Transverse colon (tissue), 4 donors: ENCODE results near the gene DMC1. TPM values are rescaled to one million over a fixed set of nuclear protein-coding genes. Genes with fewer than 3 reads are reported as not detected.
"Not testable (repeated sequence)": the region's sequence is repeated elsewhere in the genome, so short reads cannot be mapped to it uniquely, and the experiment has no call there.

Experiments used
- DNase-seq: peaks from one replicate; pipeline ENCODE4 v3.0.0-alpha.2; 2019
- H3K27ac ChIP-seq, 4 donors: fragments of 200-600 bp; sonication (generic); 2 replicates each; pipeline ENCODE4 v1.5.1; 2016 to 2018; ENCODE audit warnings: inconsistent platforms in 4 of 4
- H3K27me3 ChIP-seq: fragments of 200-600 bp; sonication (generic); 2 replicates; pipeline ENCODE4 v1.5.1; 2017; ENCODE audit warnings: inconsistent platforms
- H3K36me3 ChIP-seq, 4 donors: fragments of 200-600 bp; sonication (generic); 2 replicates each; pipeline ENCODE4 v1.5.1; 2017 to 2019; ENCODE audit warnings: inconsistent platforms in 4 of 4
- H3K4me1 ChIP-seq, 4 donors: fragments of 200-600 bp; sonication (generic); 2 replicates each; pipeline ENCODE4 v1.5.1; 2017 to 2020; ENCODE audit warnings: inconsistent platforms in 4 of 4
- H3K4me3 ChIP-seq, 4 donors: fragments of 200-600 bp; sonication (generic); 1 replicate in 1 of 4; 2 replicates in 3 of 4; pipeline versions ENCODE4 v1.5.1 to v1.6.1; 2017 to 2019; ENCODE audit warnings: inconsistent platforms in 4 of 4
- H3K9me3 ChIP-seq, 2 donors: fragments of 200-600 bp; sonication (generic); 2 replicates each; pipeline ENCODE4 v1.5.1; 2017 to 2019; ENCODE audit warnings: inconsistent platforms in 2 of 2
- CTCF ChIP-seq, 5 experiments: fragments of 200-600 bp in 3 of 5; fragments of 450-650 bp in 2 of 5; sonication (generic) in 3 of 5; IDR thresholded peaks; 1 replicate in 2 of 5; 2 replicates in 3 of 5; pipeline ENCODE4 v1.5.1; 2016 to 2017; ENCODE audit warnings: antibody characterized with exemption in 5 of 5, inconsistent platforms in 3 of 5, mild to moderate bottlenecking in 2 of 5, moderate library complexity in 1 of 5
- EP300 ChIP-seq: sonication (generic); formaldehyde crosslinking; IDR thresholded peaks from one replicate; pipeline ENCODE4 v1.6.1; 2017; ENCODE audit warnings: antibody characterized with exemption, low read depth
- POLR2A ChIP-seq: fragments of 450-650 bp; IDR thresholded peaks from one replicate; pipeline ENCODE4 v1.6.1; 2016; ENCODE audit warnings: antibody characterized with exemption, mild to moderate bottlenecking, moderate library complexity
- POLR2AphosphoS5 ChIP-seq, 3 donors: sonication (generic); formaldehyde crosslinking; IDR thresholded peaks; one replicate each; pipeline ENCODE4 v1.6.1; 2016; ENCODE audit warnings: antibody characterized with exemption in 3 of 3
- WGBS, 2 donors: methylation state at CpG; one replicate each; pipeline ENCODE4 v1.1.5; 2018; ENCODE audit warnings: low coverage in 1 of 2; 5-methylcytosine and 5-hydroxymethylcytosine counted together
- in situ Hi-C, 4 donors: fragments of 200-750 bp; cut with MboI; loops; one replicate each; pipeline versions ENCODE4 v1.15.0 to v1.15.1; 2017; ENCODE audit warnings: low sequenced_read_pairs in 3 of 4, low pct_ligation_motif_present in 1 of 4, low pct_unique_long_range_greater_than_20kb in 1 of 4
- intact Hi-C: fragments of 100-400 bp; cut with DNase I; formaldehyde crosslinking; loops from one replicate; pipeline ENCODE4 v1.15.1; 2023; ENCODE audit warnings: low total_unique reads
- total RNA-seq, 4 donors: library from RNA; depleted of rRNA; stranded (reverse); fragments of >200 nt; gene quantifications; one replicate each; pipeline ENCODE4 v1.1.0, GENCODE V29; 2016

DMC1 gene
- 10 to 100 TPM in 1 of 4 donors, under 1 TPM in 2, not detected in 1; 0.32 to 86.2 (median 0.68) TPM for total RNA-seq

- Histone ChIP-seq H3K27ac (peak within 1 kb of the TSS; percentile 77 to 81 (median 78)), H3K9me3 (no peaks in the 10 kb centered on the region), H3K27me3 (no peaks in the 10 kb centered on the region), H3K36me3 (no peaks in the 10 kb centered on the region), H3K4me1 (peaks cover 3 to 20% (median 9%) of the 10 kb centered on the region in 4 donors), H3K4me3 (peak within 1 kb of the TSS; percentile 40 to 66 (median 56))
- intact Hi-C loops, result loop anchor here (2.0 kb wide), 1 partner anchor 63 kb away; the partner anchor contains the start of gene DDX17
- in situ Hi-C loops, result loop anchor here in 2 of 4 donors (10.0 to 25.0 kb wide), 2 partner anchors 508 to 515 kb away; partner anchors contain the start of gene PICK1 (in 2 of the 2)
- peak in 2 of 3 donors; percentile 30 to 33 for TF ChIP-seq POLR2AphosphoS5 (IDR thresholded peaks at IDR 0.05)
- peak; percentile 39 for TF ChIP-seq POLR2A
- no peak for TF ChIP-seq EP300
- peak in 1 of 5 experiments; percentile 2 for TF ChIP-seq CTCF (IDR thresholded peaks at IDR 0.05)
- peak; percentile 96 for DNase-seq
- 0 to 2% methylated on average over 8 to 45 of the region's 64 CpGs for WGBS, 2 donors
Observed at GRCh38 chr22:38569972-38570778, at the start of gene DMC1. DMC1 (minus strand) TSS chr22:38570183; CDS start chr22:38568256, 1,927 bp downstream.

- in situ Hi-C loops (no loop called here), intact Hi-C loops (no loop called here)
- no peaks in the 10 kb centered on the region for H3K36me3 ChIP-seq
- TF ChIP-seq POLR2A, result no peak
- TF ChIP-seq POLR2AphosphoS5 (IDR thresholded peaks at IDR 0.05), result no peak
- no peak for TF ChIP-seq EP300
- TF ChIP-seq CTCF (IDR thresholded peaks at IDR 0.05), result no peak
- H3K9me3 ChIP-seq, result no peaks in the 10 kb centered on the region
- no peak for DNase-seq
- H3K27ac ChIP-seq, result no peak overlapping the region
- no peaks in the 10 kb centered on the region for H3K27me3 ChIP-seq
- 95% methylated on average over 2 of the region's 2 CpGs; no CpG with 5 or more reads in 1 of the 2 donors for WGBS, 2 donors
- H3K4me3 ChIP-seq, result no peak overlapping the region
- peaks cover 0 to 3% (median 0%) of the 10 kb centered on the region in 4 donors for H3K4me1 ChIP-seq
Observed at GRCh38 chr22:38618682-38619081, 48.7 kb upstream of the DMC1 start.

- Histone ChIP-seq H3K9me3 (no peaks in the 10 kb centered on the region), H3K4me1 (peaks cover 0 to 3% (median 0%) of the 10 kb centered on the region in 4 donors), H3K27me3 (no peaks in the 10 kb centered on the region), H3K36me3 (no peaks in the 10 kb centered on the region), H3K27ac (no peak overlapping the region), H3K4me3 (no peak overlapping the region)
- intact Hi-C loops (no loop called here), in situ Hi-C loops (no loop called here)
- TF ChIP-seq POLR2A, result no peak
- no peak for TF ChIP-seq POLR2AphosphoS5 (IDR thresholded peaks at IDR 0.05)
- no peak for TF ChIP-seq EP300
- no peak for TF ChIP-seq CTCF (IDR thresholded peaks at IDR 0.05)
- WGBS, 2 donors, result 100% methylated on average over 1 of the region's 1 CpG; no CpG with 5 or more reads in 1 of the 2 donors
- no peak for DNase-seq
Observed at GRCh38 chr22:38618258-38618657, 48.3 kb upstream of the DMC1 start.

- in situ Hi-C loops, H3K36me3 ChIP-seq, H3K4me3 ChIP-seq, H3K9me3 ChIP-seq, H3K27ac ChIP-seq, DNase-seq, intact Hi-C loops, H3K27me3 ChIP-seq, H3K4me1 ChIP-seq: not testable (repeated sequence)
- WGBS, 2 donors, result 78% methylated on average over 9 of the region's 9 CpGs; no CpG with 5 or more reads in 1 of the 2 donors
Observed at GRCh38 chr22:38615064-38615405, 45.1 kb upstream of the DMC1 start.
